WTC11 (cell line): Measurements from ENCODE around the gene FAT3.

ENCODE experiments used
- CREM ChIP-seq: sonication (generic); formaldehyde crosslinking; IDR thresholded peaks from 2 replicates; pipeline ENCODE4 v1.8.1; 2022; ENCODE audit warnings: mild to moderate bottlenecking, missing genetic modification reagents, moderate library complexity
- FOXJ3 ChIP-seq: sonication (generic); formaldehyde crosslinking; IDR thresholded peaks from 2 replicates; pipeline ENCODE4 v1.9.0; 2021; ENCODE audit warnings: missing genetic modification reagents, mild to moderate bottlenecking, borderline replicate concordance
- FOXK1 ChIP-seq: sonication (generic); formaldehyde crosslinking; IDR thresholded peaks from 2 replicates; pipeline ENCODE4 v1.8.0; 2022; ENCODE audit warnings: mild to moderate bottlenecking, moderate library complexity, missing genetic modification reagents
- KAT7 ChIP-seq: sonication (generic); formaldehyde crosslinking; IDR thresholded peaks from 2 replicates; pipeline ENCODE4 v1.8.1; 2023; ENCODE audit warnings: missing genetic modification reagents, mild to moderate bottlenecking, borderline replicate concordance
- NFYB ChIP-seq: sonication (generic); formaldehyde crosslinking; conservative IDR thresholded peaks from 2 replicates; pipeline ENCODE4 v1.8.0; 2022; ENCODE audit warnings: low read depth, missing genetic modification reagents
- SP1 ChIP-seq: sonication (generic); formaldehyde crosslinking; conservative IDR thresholded peaks from 2 replicates; pipeline ENCODE4 v1.8.1; 2022; ENCODE audit warnings: missing genetic modification reagents
- ZNF416 ChIP-seq: fragments of 250-450 bp; sonication (Bioruptor Pico); IDR thresholded peaks from 2 replicates; pipeline ENCODE4 v1.9.0; 2021; ENCODE audit warnings: mild to moderate bottlenecking, inconsistent platforms
- TF ChIP-seq, protein P1 (sequence below): fragments of 200-600 bp; IDR thresholded peaks from 2 replicates; pipeline ENCODE4 v1.8.0; 2022; ENCODE audit warnings: antibody characterized with exemption
- TF ChIP-seq, protein P2 (sequence below): sonication (generic); formaldehyde crosslinking; IDR thresholded peaks from 2 replicates; pipeline ENCODE4 v1.8.1; 2022; ENCODE audit warnings: low read depth, missing genetic modification reagents, borderline replicate concordance
- TF ChIP-seq, protein P3 (sequence below): sonication (generic); formaldehyde crosslinking; IDR thresholded peaks from 2 replicates; pipeline ENCODE4 v1.8.0; 2022; ENCODE audit warnings: mild to moderate bottlenecking, missing genetic modification reagents
- TF ChIP-seq, protein P4 (sequence below): sonication (generic); formaldehyde crosslinking; IDR thresholded peaks from 2 replicates; pipeline ENCODE4 v1.8.0; 2023; ENCODE audit warnings: mild to moderate bottlenecking, missing genetic modification reagents
- TF ChIP-seq, protein P5 (sequence below): sonication (generic); formaldehyde crosslinking; IDR thresholded peaks from 2 replicates; pipeline ENCODE4 v1.8.1; 2023; ENCODE audit warnings: mild to moderate bottlenecking, missing genetic modification reagents, moderate library complexity

DNA sequence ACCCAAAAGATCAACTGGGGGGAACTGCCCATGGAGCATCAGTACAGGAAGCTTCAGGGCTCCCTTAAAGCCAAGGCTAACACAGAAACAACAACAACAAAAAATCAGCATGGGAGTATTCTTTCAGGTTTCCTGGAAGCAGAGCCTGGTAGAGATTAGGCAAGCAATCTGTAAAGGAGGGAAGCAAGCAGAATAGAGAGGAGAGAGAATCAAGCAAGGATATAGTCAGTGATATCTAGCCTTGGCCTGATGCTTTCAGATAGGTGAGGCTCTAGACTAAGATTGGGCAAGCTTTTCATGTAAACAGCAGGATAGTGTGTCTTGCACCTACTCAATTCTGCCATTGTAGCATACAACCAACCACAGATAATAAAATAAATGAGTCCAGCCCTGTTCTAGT lies 44.4 kb upstream of the FAT3 start:
- TF ChIP-seq, protein P1, sequence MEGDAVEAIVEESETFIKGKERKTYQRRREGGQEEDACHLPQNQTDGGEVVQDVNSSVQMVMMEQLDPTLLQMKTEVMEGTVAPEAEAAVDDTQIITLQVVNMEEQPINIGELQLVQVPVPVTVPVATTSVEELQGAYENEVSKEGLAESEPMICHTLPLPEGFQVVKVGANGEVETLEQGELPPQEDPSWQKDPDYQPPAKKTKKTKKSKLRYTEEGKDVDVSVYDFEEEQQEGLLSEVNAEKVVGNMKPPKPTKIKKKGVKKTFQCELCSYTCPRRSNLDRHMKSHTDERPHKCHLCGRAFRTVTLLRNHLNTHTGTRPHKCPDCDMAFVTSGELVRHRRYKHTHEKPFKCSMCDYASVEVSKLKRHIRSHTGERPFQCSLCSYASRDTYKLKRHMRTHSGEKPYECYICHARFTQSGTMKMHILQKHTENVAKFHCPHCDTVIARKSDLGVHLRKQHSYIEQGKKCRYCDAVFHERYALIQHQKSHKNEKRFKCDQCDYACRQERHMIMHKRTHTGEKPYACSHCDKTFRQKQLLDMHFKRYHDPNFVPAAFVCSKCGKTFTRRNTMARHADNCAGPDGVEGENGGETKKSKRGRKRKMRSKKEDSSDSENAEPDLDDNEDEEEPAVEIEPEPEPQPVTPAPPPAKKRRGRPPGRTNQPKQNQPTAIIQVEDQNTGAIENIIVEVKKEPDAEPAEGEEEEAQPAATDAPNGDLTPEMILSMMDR, result no peak
- no peak for TF ChIP-seq ZNF416 (CRISPR knock-in tag)
- TF ChIP-seq SP1 (CRISPR knock-in tag), result no peak
- TF ChIP-seq FOXJ3 (CRISPR knock-in tag), result no peak
- TF ChIP-seq, protein P2, sequence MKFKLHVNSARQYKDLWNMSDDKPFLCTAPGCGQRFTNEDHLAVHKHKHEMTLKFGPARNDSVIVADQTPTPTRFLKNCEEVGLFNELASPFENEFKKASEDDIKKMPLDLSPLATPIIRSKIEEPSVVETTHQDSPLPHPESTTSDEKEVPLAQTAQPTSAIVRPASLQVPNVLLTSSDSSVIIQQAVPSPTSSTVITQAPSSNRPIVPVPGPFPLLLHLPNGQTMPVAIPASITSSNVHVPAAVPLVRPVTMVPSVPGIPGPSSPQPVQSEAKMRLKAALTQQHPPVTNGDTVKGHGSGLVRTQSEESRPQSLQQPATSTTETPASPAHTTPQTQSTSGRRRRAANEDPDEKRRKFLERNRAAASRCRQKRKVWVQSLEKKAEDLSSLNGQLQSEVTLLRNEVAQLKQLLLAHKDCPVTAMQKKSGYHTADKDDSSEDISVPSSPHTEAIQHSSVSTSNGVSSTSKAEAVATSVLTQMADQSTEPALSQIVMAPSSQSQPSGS, result no peak
- no peak for TF ChIP-seq NFYB (CRISPR knock-in tag)
- TF ChIP-seq, protein P3, sequence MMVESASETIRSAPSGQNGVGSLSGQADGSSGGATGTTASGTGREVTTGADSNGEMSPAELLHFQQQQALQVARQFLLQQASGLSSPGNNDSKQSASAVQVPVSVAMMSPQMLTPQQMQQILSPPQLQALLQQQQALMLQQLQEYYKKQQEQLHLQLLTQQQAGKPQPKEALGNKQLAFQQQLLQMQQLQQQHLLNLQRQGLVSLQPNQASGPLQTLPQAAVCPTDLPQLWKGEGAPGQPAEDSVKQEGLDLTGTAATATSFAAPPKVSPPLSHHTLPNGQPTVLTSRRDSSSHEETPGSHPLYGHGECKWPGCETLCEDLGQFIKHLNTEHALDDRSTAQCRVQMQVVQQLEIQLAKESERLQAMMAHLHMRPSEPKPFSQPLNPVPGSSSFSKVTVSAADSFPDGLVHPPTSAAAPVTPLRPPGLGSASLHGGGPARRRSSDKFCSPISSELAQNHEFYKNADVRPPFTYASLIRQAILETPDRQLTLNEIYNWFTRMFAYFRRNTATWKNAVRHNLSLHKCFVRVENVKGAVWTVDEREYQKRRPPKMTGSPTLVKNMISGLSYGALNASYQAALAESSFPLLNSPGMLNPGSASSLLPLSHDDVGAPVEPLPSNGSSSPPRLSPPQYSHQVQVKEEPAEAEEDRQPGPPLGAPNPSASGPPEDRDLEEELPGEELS (CRISPR knock-in tag), result no peak
- no peak for TF ChIP-seq KAT7
- TF ChIP-seq, protein P4, sequence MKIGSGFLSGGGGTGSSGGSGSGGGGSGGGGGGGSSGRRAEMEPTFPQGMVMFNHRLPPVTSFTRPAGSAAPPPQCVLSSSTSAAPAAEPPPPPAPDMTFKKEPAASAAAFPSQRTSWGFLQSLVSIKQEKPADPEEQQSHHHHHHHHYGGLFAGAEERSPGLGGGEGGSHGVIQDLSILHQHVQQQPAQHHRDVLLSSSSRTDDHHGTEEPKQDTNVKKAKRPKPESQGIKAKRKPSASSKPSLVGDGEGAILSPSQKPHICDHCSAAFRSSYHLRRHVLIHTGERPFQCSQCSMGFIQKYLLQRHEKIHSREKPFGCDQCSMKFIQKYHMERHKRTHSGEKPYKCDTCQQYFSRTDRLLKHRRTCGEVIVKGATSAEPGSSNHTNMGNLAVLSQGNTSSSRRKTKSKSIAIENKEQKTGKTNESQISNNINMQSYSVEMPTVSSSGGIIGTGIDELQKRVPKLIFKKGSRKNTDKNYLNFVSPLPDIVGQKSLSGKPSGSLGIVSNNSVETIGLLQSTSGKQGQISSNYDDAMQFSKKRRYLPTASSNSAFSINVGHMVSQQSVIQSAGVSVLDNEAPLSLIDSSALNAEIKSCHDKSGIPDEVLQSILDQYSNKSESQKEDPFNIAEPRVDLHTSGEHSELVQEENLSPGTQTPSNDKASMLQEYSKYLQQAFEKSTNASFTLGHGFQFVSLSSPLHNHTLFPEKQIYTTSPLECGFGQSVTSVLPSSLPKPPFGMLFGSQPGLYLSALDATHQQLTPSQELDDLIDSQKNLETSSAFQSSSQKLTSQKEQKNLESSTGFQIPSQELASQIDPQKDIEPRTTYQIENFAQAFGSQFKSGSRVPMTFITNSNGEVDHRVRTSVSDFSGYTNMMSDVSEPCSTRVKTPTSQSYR (CRISPR knock-in tag), result no peak
- TF ChIP-seq, protein P5, sequence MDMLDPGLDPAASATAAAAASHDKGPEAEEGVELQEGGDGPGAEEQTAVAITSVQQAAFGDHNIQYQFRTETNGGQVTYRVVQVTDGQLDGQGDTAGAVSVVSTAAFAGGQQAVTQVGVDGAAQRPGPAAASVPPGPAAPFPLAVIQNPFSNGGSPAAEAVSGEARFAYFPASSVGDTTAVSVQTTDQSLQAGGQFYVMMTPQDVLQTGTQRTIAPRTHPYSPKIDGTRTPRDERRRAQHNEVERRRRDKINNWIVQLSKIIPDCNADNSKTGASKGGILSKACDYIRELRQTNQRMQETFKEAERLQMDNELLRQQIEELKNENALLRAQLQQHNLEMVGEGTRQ, result no peak
- TF ChIP-seq FOXK1 (CRISPR knock-in tag), result no peak
- no peak for TF ChIP-seq CREM
